ENCODE results near the gene LATS1. TPM values are rescaled to one million over a fixed set of nuclear protein-coding genes. Genes with fewer than 3 reads are reported as not detected.
"Not testable (repeated sequence)": the region's sequence is repeated elsewhere in the genome, so short reads cannot be mapped to it uniquely, and the experiment has no call there.

LATS1 gene
- total RNA-seq, 4 donors from 2014 or later = 21.0 to 25.8 (median 24.3) TPM

DNA sequence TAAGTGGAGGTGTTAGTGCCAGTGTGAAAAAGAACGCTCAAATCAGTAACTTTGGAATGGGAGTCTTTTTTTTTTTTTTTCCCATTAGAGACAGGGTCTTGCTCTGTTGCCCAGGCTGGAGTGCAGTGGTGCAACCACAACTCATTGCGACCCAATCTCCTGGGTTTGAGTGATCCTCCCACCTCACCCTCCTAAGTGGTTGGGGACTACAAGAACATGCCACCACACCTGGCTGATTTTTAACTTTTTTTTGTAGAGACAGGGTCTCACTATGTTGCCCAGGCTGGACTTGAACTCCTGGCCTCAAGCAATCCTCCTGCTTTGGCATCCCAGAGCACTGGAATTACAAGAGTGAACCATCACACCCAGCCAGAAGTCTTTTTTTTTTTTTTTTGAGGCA, 19.7 kb downstream of the LATS1 start:
- TF ChIP-seq EP300 (IDR thresholded peaks at IDR 0.05) (no peak), POLR2A (IDR thresholded peaks at IDR 0.05) (no peak)
- TF ChIP-seq, protein P1, sequence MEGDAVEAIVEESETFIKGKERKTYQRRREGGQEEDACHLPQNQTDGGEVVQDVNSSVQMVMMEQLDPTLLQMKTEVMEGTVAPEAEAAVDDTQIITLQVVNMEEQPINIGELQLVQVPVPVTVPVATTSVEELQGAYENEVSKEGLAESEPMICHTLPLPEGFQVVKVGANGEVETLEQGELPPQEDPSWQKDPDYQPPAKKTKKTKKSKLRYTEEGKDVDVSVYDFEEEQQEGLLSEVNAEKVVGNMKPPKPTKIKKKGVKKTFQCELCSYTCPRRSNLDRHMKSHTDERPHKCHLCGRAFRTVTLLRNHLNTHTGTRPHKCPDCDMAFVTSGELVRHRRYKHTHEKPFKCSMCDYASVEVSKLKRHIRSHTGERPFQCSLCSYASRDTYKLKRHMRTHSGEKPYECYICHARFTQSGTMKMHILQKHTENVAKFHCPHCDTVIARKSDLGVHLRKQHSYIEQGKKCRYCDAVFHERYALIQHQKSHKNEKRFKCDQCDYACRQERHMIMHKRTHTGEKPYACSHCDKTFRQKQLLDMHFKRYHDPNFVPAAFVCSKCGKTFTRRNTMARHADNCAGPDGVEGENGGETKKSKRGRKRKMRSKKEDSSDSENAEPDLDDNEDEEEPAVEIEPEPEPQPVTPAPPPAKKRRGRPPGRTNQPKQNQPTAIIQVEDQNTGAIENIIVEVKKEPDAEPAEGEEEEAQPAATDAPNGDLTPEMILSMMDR (IDR thresholded peaks at IDR 0.05) = no peak
- H3K27ac ChIP-seq = no peak overlapping the region
- H3K4me1 ChIP-seq = peaks cover 0 to 29% (median 0%) of the 10 kb centered on the region in 4 donors
- 93% methylated on average over 2 of the region's 2 CpGs for WGBS, 2 donors
- no peaks in the 10 kb centered on the region for H3K27me3 ChIP-seq
- no peak overlapping the region for H3K4me3 ChIP-seq
- no peaks in the 10 kb centered on the region for H3K9me3 ChIP-seq
- DNase-seq (ENCODE audit: low spot score in 2 of 2) = no peak
- peaks cover 0 to 30% (median 0%) of the 10 kb centered on the region in 3 donors for H3K36me3 ChIP-seq

DNA sequence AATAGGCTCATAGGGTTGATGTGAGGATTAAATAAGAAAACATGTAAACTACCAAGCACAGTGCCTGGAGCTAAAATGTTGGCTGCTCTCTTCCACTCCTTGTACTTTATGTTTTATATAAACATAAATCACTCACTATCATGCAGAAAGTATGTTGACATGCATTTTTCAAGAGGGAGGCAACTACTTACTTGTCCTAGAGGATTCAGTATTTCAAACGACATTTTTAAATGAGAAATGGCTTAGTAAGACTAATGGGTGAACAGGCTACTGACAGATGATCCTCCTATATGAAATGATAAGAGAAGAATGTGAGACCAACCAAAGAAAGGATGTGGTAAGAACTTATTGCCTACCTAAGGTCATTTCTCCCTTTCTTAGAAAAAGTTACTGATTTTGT, 21.0 kb downstream of the LATS1 start:
- no peak overlapping the region for H3K4me3 ChIP-seq
- no peaks in the 10 kb centered on the region for H3K27me3 ChIP-seq
- H3K27ac ChIP-seq = no peak overlapping the region
- TF ChIP-seq, protein P1 (IDR thresholded peaks at IDR 0.05) = no peak
- TF ChIP-seq EP300 (IDR thresholded peaks at IDR 0.05) = no peak
- no peak for TF ChIP-seq POLR2A (IDR thresholded peaks at IDR 0.05)
- WGBS, 2 donors = 52 to 60% methylated on average over 1 of the region's 1 CpG
- no peaks in the 10 kb centered on the region for H3K9me3 ChIP-seq
- no peak for DNase-seq (ENCODE audit: low spot score in 2 of 2)
- H3K4me1 ChIP-seq = peaks cover 0 to 22% (median 0%) of the 10 kb centered on the region in 4 donors
- H3K36me3 ChIP-seq = peaks cover 0 to 43% (median 0%) of the 10 kb centered on the region in 3 donors

DNA sequence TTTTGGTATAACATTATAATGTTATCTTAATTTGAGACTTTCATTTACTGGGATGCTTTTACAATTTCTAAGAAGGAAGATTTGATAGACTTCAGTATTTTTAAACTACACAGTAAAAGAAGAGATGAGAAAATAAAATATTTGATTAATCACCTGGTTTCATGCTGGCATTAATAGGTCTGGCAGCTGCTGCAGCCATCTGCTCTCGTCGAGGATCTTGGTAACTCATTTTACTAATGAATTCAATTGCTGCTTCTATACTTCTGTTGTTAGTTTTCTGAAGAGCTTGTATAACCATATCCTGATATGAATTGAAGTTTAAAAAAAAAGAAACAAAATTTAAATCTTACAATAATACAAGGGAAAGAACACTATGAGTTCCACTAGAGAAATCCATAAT, 23.0 kb downstream of the LATS1 start:
- Histone ChIP-seq H3K36me3 (peaks cover 0 to 53% (median 0%) of the 10 kb centered on the region in 3 donors), H3K9me3 (no peaks in the 10 kb centered on the region), H3K27me3 (no peaks in the 10 kb centered on the region), H3K27ac (no peak overlapping the region), H3K4me1 (peaks cover 0 to 5% (median 0%) of the 10 kb centered on the region in 4 donors), H3K4me3 (no peak overlapping the region)
- no peak for TF ChIP-seq EP300 (IDR thresholded peaks at IDR 0.05)
- no peak for TF ChIP-seq POLR2A (IDR thresholded peaks at IDR 0.05)
- WGBS, 2 donors = 58 to 76% methylated on average over 2 of the region's 2 CpGs
- DNase-seq (ENCODE audit: low spot score in 2 of 2) = no peak

DNA sequence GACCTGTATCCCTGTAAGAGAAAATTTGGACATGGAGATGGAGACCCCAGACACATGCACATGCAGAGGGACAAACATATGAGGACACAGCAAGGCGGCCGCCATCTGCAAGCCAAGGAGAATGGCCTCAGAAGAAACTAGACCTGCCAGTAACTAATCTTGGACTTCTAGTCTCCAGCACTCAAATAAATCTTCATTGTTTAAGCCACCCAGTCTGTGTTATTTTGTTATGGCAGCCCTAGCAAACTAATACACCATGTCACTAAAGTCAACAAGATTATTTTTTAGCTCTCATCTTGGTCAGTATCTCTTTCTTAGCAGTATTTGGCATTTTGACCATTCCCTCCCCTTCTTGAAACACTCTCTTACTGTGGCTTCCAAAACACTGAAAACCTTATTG, 26.7 kb downstream of the LATS1 start:
- Histone ChIP-seq H3K9me3 (no peaks in the 10 kb centered on the region), H3K4me1 (no peaks in the 10 kb centered on the region), H3K27ac (no peak overlapping the region), H3K4me3 (no peak overlapping the region), H3K36me3 (peaks cover 0 to 70% (median 6%) of the 10 kb centered on the region in 3 donors), H3K27me3 (no peaks in the 10 kb centered on the region)
- no peak for TF ChIP-seq POLR2A (IDR thresholded peaks at IDR 0.05)
- DNase-seq (ENCODE audit: low spot score in 2 of 2) = no peak
- 96 to 100% methylated on average over 2 of the region's 2 CpGs for WGBS, 2 donors

DNA sequence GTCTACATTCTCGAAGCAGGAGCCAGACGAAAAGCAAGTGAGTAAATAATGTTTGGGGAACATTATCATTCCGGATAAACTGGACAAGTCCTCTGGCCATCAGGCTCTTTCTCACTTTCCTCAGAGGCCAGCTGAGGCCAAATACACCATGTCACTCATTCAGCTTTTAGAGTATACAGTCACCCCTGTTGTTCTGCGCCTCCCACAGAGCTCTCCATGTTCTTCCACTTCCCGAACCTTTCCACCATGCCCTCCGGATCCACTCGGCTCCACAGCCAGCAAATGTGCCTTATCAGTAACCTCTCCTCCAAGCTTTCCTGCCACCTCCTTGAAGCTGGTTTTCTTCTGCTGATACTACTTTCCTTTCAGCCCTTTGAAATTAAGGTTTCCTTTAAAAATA, 31.7 kb downstream of the LATS1 start:
- Histone ChIP-seq H3K27ac (no peak overlapping the region), H3K36me3 (peaks cover 0 to 76% (median 6%) of the 10 kb centered on the region in 3 donors), H3K27me3 (no peaks in the 10 kb centered on the region), H3K9me3 (no peaks in the 10 kb centered on the region), H3K4me3 (no peak overlapping the region), H3K4me1 (no peaks in the 10 kb centered on the region)
- TF ChIP-seq POLR2A (IDR thresholded peaks at IDR 0.05) = no peak
- no peak for TF ChIP-seq EP300 (IDR thresholded peaks at IDR 0.05)
- TF ChIP-seq, protein P1 (IDR thresholded peaks at IDR 0.05) = no peak
- no peak for DNase-seq (ENCODE audit: low spot score in 2 of 2)
- 73 to 74% methylated on average over 7 of the region's 7 CpGs for WGBS, 2 donors

DNA sequence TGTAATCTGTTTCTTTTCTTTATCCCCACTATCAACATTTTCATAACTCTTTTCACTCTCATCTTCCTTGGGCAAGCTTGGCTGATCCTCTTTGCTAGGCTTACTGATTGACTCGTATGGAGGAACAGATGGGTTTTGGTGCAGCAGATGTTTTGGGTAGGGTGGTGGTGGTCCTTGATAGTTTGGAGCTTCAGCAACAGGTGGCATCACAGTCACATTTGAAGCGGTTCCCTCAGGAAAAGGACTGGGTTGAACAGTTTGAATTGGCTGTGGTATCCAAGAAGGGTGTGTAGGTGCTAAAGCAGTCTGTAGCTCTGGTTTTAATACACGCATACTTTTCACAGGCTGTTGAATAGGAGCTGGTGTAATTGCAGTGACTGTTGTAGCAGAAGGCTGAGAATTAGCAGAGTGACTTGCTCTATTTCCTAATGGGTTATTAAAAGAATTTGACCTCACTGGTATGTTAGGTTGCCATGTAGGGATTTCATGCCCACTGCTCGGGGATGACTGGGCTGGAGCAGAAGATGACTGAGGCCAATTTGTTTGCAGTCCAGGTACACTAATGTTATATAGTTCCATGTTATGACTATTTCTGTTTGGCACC, 34.5 kb downstream of the LATS1 start:
- H3K27ac ChIP-seq = no peak overlapping the region

DNA sequence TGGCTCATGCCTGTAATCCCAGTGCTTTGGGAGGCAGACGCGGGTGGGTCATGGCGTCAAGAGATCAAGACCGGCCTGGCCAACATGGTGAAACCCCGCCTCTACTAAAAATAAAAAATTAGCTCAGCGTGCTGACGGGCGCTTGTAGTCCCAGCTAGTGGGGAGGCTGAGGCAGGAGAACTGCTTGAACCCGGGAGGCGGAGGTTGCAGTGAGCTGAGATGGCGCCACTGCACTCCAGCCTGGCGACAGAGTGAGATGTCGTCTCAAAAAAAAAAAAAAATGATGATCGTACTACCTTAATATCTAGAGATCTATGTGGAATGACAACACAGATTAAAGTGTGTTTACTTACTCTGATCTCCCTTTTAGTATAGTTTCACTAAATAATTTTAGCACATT, 36.1 kb downstream of the LATS1 start:
- DNase-seq (ENCODE audit: low spot score in 2 of 2); H3K4me3 ChIP-seq; H3K27ac ChIP-seq; H3K27me3 ChIP-seq; H3K4me1 ChIP-seq; H3K9me3 ChIP-seq: not testable (repeated sequence)
- peaks cover 0 to 74% (median 0%) of the 10 kb centered on the region in 3 donors for H3K36me3 ChIP-seq
- WGBS, 2 donors = 96 to 97% methylated on average over 14 of the region's 14 CpGs

More for the DNA sequence above, 34.5 kb downstream of the LATS1 start:
- no peaks in the 10 kb centered on the region for H3K4me1 ChIP-seq
- peaks cover 0 to 75% (median 3%) of the 10 kb centered on the region in 3 donors for H3K36me3 ChIP-seq
- no peak for TF ChIP-seq EP300 (IDR thresholded peaks at IDR 0.05)
- TF ChIP-seq, protein P1 (IDR thresholded peaks at IDR 0.05) = no peak
- no peak for TF ChIP-seq POLR2A (IDR thresholded peaks at IDR 0.05)
- H3K9me3 ChIP-seq = no peaks in the 10 kb centered on the region
- WGBS, 2 donors = 86 to 87% methylated on average over 4 of the region's 4 CpGs
- H3K4me3 ChIP-seq = no peak overlapping the region
- H3K27me3 ChIP-seq = no peaks in the 10 kb centered on the region
- DNase-seq (ENCODE audit: low spot score in 2 of 2) = no peak
